Skeletal muscle tissue (tissue), 4 donors: Measurements from ENCODE around the gene ZNF609. TPM values are rescaled to one million over a fixed set of nuclear protein-coding genes. Genes with fewer than 3 reads are reported as not detected.

Experiments used
- H3K27ac ChIP-seq: one replicate; pipeline ENCODE4 v1.7.0; 2013; ENCODE audit warnings: mild to moderate bottlenecking, low read depth, low read length, inconsistent platforms
- H3K27me3 ChIP-seq, 3 donors: one replicate each; pipeline ENCODE4 v1.7.0; 2013; ENCODE audit warnings: low read length in 3 of 3; ENCODE audit not compliant: control insufficient read depth in 3 of 3, insufficient read depth in 3 of 3
- H3K36me3 ChIP-seq, 3 donors: one replicate each; pipeline ENCODE4 v1.7.0; 2013; ENCODE audit warnings: low read length in 3 of 3; ENCODE audit not compliant: control insufficient read depth in 3 of 3, insufficient read depth in 3 of 3
- H3K4me1 ChIP-seq, 3 donors: one replicate each; pipeline ENCODE4 v1.7.0; 2013; ENCODE audit warnings: low read length in 3 of 3, mild to moderate bottlenecking in 3 of 3; ENCODE audit not compliant: control insufficient read depth in 3 of 3, insufficient read depth in 3 of 3
- H3K4me3 ChIP-seq, 3 donors: one replicate each; pipeline ENCODE4 v1.7.0; 2013; ENCODE audit warnings: low read length in 3 of 3
- H3K9ac ChIP-seq, 3 donors: one replicate each; pipeline ENCODE4 v1.7.0; 2013; ENCODE audit warnings: low read length in 3 of 3, mild to moderate bottlenecking in 3 of 3, moderate library complexity in 2 of 3, low read depth in 1 of 3
- H3K9me3 ChIP-seq, 3 donors: one replicate each; pipeline ENCODE4 v1.7.0; 2013; ENCODE audit warnings: low read length in 3 of 3; ENCODE audit not compliant: control insufficient read depth in 3 of 3
- total RNA-seq: library from RNA; depleted of rRNA; stranded (reverse); fragments of >200 nt; gene quantifications from one replicate; pipeline ENCODE4 v1.2.3, GENCODE V29; 2014
- donor health status: Osteomylitis.

ZNF609 gene
- total RNA-seq, 1 donor from 2014 or later, result 13.6 TPM

DNA sequence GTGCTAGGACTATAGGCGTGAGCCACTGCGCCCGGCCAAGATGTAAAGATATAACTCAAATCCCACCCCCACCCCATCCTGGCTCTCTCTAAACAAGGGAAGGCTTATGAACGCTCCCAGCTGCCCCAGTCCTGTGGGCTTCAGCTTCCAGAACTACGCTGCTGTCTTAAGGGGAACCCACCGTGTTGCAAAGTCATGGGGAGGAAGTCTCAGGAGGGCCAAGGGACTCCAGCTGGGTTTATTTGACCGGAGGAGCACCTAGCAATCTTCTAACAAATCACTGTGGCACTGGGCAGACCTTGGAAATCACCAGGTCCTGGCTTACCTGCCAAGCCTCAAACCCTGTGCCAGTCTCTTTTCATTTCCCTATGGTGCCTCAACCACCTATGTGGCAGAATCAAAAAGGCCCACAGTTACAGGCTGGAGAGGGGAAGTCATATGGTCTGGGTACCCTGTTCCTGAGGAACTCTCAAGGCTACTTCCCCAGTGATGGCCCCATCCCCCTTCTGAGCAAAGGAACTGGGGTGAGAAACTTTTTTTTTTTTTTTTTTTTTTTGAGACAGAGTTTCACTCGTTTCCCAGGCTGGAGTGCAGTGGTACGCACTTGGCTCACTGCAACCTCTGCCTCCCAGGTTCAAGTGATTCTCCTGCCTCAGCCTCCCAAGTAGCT, 231.7 kb downstream of the ZNF609 start:
- Histone ChIP-seq H3K4me3 (no peak overlapping the region), H3K9ac (no peak overlapping the region), H3K36me3 (peaks cover 19 to 37% (median 35%) of the 10 kb centered on the region in 3 donors), H3K27ac (peak overlapping the region; percentile 87), H3K9me3 (no peaks in the 10 kb centered on the region), H3K27me3 (no peaks in the 10 kb centered on the region), H3K4me1 (peaks cover 79 to 89% (median 84%) of the 10 kb centered on the region in 3 donors)

GRCh38 chr15:64693134-64693533, 232.8 kb downstream of the ZNF609 start:
- Histone ChIP-seq H3K9me3 (no peaks in the 10 kb centered on the region), H3K4me3 (no peak overlapping the region), H3K36me3 (peaks cover 15 to 28% (median 27%) of the 10 kb centered on the region in 3 donors), H3K27me3 (no peaks in the 10 kb centered on the region), H3K4me1 (peaks cover 77 to 89% (median 82%) of the 10 kb centered on the region in 3 donors), H3K27ac (peak overlapping the region; percentile 51), H3K9ac (peak overlapping the region in 2 of 3 donors; percentile 13 to 40)

DNA sequence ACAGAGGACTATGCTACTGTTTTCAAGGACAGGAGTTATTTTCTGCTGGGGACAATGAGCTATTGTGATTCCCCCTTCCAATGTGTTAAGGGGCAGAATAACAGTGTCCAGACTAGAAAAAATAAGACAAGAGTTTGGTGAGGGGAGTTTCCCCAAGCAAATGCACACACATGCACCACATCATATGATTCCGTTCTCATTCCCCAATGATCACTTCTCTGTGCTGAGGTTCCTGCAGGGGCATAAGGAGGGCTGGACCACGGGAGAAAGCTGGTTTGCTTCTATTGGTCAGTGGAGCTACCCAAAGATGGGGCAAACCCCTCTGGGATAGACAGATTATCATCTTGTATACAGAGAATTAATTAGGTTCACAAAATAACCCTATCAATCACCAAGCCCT, 234.4 kb downstream of the ZNF609 start:
- Histone ChIP-seq H3K27ac (peak overlapping the region; percentile 51), H3K4me3 (no peak overlapping the region), H3K4me1 (peaks cover 83 to 94% (median 87%) of the 10 kb centered on the region in 3 donors), H3K9me3 (no peaks in the 10 kb centered on the region), H3K9ac (no peak overlapping the region), H3K36me3 (peaks cover 6 to 16% (median 15%) of the 10 kb centered on the region in 3 donors), H3K27me3 (no peaks in the 10 kb centered on the region)

- Histone ChIP-seq H3K4me3 (peak overlapping the region in 1 of 3 donors; percentile 8), H3K9ac (peak overlapping the region in 2 of 3 donors; percentile 46 to 62), H3K27ac (peak overlapping the region; percentile 51), H3K36me3 (peaks cover 3 to 8% (median 8%) of the 10 kb centered on the region in 3 donors), H3K27me3 (no peaks in the 10 kb centered on the region), H3K9me3 (no peaks in the 10 kb centered on the region), H3K4me1 (peaks cover 83 to 94% (median 87%) of the 10 kb centered on the region in 3 donors)
Measured at GRCh38 chr15:64695561-64695992, 235.2 kb downstream of the ZNF609 start.

GRCh38 chr15:64696481-64696880, 236.1 kb downstream of the ZNF609 start:
- Histone ChIP-seq H3K27me3 (no peaks in the 10 kb centered on the region), H3K9me3 (no peaks in the 10 kb centered on the region), H3K9ac (peak overlapping the region in 1 of 3 donors; percentile 51), H3K36me3 (peaks cover 0 to 2% (median 0%) of the 10 kb centered on the region in 3 donors), H3K27ac (peak overlapping the region; percentile 51), H3K4me3 (no peak overlapping the region), H3K4me1 (peaks cover 83 to 94% (median 87%) of the 10 kb centered on the region in 3 donors)

GRCh38 chr15:64697911-64698369, 237.6 kb downstream of the ZNF609 start:
- no peaks in the 10 kb centered on the region for H3K36me3 ChIP-seq
- H3K27me3 ChIP-seq, result no peaks in the 10 kb centered on the region
- H3K4me3 ChIP-seq, result peak overlapping the region in 1 of 3 donors; percentile 39
- peak overlapping the region in 2 of 3 donors; percentile 0 to 20 for H3K9ac ChIP-seq
- H3K27ac ChIP-seq, result peak overlapping the region; percentile 95
- no peaks in the 10 kb centered on the region for H3K9me3 ChIP-seq
- H3K4me1 ChIP-seq, result peaks cover 80 to 91% (median 84%) of the 10 kb centered on the region in 3 donors

GRCh38 chr15:64698823-64699222, 238.4 kb downstream of the ZNF609 start:
- peaks cover 77 to 87% (median 84%) of the 10 kb centered on the region in 3 donors for H3K4me1 ChIP-seq
- H3K27ac ChIP-seq, result peak overlapping the region; percentile 95
- H3K36me3 ChIP-seq, result no peaks in the 10 kb centered on the region
- H3K9ac ChIP-seq, result peak overlapping the region in 2 of 3 donors; percentile 87 to 92
- H3K4me3 ChIP-seq, result peak overlapping the region; percentile 62 to 90 (median 63)
- no peaks in the 10 kb centered on the region for H3K27me3 ChIP-seq
- H3K9me3 ChIP-seq, result no peaks in the 10 kb centered on the region

DNA sequence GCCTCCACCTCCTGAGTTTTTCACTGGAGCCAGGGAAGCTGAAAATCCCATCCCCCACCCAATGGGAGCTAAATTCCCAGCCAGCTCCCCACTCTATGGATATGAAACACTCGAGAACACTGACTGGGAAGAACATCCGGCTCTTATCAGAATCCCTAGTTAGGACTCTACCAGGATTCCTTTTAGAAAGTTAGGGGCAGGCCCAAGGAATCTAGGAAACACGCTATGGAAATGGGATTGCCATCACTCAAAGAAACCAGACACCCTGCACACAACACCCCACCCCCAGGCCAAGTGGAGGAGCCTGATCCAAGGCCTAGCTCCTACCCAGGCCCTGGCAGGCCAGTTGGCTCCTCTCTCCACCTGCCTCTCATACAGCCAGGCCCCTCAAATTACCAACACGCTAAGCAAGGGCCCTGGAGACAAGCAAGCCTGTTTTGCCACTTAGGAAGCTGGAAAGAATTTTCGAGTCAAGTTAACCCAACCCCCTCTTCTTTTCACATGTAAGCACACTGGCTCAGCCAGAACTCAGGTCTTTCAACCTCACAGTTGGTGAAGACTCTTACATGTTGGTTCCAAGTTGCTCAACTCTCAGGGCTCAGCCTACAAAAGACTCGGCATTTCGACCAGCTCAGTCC, 239.5 kb downstream of the ZNF609 start:
- Histone ChIP-seq H3K4me1 (peaks cover 71 to 80% (median 79%) of the 10 kb centered on the region in 3 donors), H3K9ac (peak overlapping the region; percentile 80 to 92 (median 87)), H3K36me3 (no peaks in the 10 kb centered on the region), H3K27ac (peak overlapping the region; percentile 95), H3K9me3 (no peaks in the 10 kb centered on the region), H3K4me3 (peak overlapping the region; percentile 62 to 90 (median 63)), H3K27me3 (no peaks in the 10 kb centered on the region)

DNA sequence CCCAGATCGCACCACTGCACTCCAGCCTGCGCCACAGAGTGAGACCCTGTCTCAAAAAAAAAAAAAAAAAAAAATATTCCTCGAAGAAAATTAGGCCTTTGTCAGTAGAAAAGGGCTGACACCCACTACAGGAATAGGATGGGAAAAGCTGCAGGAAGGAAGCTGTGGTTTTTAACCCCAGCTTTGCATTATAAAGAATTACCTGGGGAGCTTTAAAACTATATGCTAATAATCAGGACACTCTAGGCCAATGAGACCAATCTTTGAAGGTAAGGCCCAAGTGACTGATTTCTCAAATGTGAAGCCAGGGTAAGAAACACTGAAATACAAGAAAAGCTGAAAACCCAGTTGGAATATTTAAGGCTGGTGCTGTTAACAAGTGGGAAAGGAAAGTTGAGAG, 240.7 kb downstream of the ZNF609 start:
- Histone ChIP-seq H3K27ac (peak overlapping the region; percentile 95), H3K9ac (peak overlapping the region; percentile 87 to 94 (median 92))

More for the DNA sequence above, 240.7 kb downstream of the ZNF609 start:
- Histone ChIP-seq H3K9me3 (no peaks in the 10 kb centered on the region), H3K4me1 (peaks cover 60 to 68% (median 67%) of the 10 kb centered on the region in 3 donors), H3K27me3 (no peaks in the 10 kb centered on the region), H3K4me3 (peak overlapping the region; percentile 90 to 100 (median 95)), H3K36me3 (no peaks in the 10 kb centered on the region)
